ENCODE measurements around the gene MYEOV.

MYEOV gene

GRCh38 chr11:69265911-69266510, 27.9 kb upstream of the MYEOV start:
- DNase-seq: no peak

DNA sequence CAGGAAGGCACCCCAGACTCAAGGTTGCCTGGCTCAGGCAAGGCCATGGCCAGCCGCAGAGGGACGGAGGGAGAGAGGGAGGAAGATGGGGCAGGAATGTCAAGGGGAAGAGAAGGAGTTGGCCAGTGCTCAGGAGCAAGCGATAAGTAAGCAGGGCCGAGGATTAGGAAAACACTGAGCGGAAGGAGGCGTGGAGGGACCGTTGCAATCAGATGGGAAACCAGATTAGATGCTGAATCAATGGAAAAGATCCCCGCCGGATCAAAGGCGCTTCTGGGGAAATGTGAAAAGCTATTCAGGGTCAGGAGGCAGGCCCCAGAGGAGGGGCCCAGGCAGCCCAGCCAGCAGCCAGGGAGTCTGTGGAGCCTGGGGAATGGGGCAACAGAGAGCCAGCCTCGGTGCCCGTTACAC, 26.6 kb upstream of the MYEOV start:
- DNase-seq: no peak

DNA sequence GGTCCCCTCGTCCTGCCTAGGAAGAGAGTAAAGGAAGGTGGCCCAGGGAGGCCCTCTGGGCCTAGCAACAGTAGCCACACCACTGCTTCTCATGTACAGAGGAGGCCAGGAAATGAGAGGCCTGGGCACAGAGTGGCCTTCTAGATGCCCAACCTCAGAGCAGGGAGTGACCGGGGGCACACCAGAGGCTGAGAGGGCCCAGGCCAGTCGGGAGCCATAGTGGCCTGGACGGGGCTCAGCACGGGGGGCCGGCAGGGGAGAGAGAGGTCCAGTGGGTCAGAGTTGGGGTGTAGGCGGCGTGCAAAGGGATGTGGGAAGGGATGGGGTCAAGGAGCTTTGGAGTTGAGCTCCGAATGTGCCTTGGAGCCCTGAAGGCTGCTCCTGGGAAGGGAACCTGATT, 25.0 kb upstream of the MYEOV start:
- no peak for DNase-seq

DNA sequence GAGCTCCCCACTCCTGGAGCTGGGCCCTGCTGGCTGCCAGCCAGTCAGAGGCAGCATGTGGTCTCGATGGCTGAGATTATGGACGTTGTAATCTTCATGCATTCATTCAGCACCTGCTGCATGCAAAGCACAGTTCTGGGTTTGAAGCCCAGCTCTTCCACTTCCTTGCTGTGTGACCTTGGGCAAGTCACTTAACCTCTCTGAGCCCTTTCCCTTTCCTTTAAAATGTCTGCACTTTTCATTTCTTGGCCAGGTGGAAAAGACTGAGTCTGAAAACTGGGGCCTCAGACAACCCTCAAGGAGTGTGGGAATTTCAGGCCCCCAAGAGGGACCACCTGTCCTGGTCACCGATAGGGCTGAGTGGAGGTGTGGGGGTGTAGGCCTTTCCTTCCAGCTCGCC, 24.6 kb upstream of the MYEOV start:
- no peak for DNase-seq

DNA sequence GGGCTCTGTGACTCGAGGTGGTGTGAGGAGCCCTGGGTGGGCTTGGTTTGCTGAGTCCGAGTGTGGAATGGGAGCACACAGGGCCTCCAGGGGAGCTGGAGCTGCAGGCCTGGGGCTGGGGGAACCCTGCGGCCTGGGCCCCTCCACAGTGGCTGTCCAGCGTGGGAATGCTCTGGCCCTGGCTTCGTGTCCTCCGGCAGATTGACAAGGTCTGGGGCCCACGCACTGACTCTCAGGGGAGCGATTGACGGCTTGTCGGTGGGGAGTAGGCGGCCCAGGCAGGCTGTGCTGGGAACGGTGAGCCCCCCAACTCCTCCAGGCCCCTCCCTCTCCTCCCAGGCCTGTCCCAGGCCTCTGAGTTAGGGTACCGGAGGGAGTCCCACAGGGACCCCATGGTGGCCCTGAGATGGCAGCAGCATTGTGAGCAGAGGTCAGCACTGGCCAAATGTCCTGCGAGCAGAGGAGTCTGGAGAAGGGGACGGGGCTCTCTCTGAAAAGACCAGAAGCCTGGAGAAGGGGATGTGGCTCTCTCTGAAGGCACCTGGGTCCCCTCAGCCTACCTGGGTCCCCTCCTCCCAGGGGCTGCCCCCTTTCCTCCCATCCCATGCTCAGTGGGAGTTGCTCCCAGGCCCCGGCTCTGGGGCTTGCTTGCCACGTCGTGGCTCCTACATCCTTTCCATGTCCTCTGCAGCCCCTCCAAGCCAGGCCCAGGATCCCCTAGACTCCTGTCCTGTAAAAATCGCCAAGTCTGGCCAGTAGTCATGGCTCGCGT, 23.8 kb upstream of the MYEOV start:
- no peak for DNase-seq

DNA sequence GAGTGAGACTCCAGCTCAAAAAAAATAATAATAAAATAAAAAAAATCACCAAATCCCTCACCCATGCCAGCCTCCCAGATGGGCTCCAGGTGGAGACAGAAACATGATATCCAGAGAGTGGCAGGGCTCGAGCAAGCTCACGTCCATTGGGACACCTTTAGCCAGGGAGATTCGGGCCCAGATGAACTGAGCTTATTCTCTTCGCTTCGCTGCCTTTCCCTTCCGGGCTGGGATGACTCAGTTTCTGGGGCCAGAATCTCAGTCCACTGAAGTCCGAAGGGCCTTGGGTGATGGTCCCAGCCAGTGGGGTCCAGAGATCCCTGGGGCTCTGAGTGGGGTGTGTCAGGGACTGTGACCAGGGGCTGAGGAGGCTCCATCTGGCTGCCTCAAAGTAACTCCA, 23.0 kb upstream of the MYEOV start:
- no peak for DNase-seq

DNA sequence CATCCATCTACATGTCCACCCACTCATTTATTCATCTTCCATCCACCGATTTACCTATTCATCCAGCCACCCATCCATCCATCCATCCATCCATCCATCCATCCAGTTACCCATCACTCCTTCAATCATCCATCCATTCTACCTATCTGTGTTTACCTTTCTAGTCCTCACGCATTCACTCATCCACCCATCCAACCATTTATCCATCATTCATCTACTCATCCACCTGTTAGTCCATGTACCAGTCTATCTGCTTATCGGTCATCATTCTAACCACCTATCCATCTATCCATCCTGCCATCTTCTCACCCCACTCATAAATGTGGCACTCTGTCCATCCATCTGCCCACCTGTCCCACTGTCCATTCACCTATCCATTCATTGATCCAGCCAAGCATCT, 21.9 kb upstream of the MYEOV start:
- no peak for DNase-seq

DNA sequence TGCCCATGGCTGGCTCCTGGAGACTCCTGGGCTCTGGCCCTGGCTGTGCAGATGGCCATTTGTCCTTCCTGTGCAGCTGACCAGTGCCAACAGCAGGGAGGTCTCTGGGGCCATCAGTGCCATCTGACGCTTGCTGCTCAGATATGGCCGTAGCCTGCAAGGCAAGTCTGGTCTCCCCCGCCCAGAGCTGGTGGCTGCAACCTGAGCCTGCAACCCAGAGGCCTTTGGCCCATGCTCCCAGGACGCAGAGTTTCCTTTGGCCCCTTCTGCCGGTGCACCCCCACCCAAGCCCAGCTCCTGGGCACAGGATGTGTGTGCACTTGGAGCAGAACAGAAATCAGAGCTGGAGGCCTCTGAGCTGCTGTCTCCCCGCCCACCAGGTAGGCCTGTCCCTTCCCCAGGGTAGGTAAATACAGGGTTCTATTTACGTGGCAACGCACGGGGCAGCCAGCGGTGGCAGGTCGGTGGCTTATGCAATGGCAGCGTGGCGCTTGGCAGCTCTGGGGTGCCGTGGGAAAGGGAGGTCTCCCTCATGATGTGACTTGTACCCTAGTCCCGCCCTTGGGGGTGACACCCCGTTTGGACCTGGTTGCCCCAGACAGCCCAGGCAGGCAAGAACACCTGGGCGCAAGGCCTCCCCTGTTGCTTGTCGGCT, 21.0 kb upstream of the MYEOV start:
- no peak for DNase-seq

- no peak for DNase-seq
These were observed 20.4 kb upstream of the MYEOV start for GRCh38 chr11:69273571-69273970.

GRCh38 chr11:69274531-69275016, 19.4 kb upstream of the MYEOV start:
- no peak for DNase-seq

GRCh38 chr11:69275178-69275577, 18.8 kb upstream of the MYEOV start:
- DNase-seq: no peak

DNA sequence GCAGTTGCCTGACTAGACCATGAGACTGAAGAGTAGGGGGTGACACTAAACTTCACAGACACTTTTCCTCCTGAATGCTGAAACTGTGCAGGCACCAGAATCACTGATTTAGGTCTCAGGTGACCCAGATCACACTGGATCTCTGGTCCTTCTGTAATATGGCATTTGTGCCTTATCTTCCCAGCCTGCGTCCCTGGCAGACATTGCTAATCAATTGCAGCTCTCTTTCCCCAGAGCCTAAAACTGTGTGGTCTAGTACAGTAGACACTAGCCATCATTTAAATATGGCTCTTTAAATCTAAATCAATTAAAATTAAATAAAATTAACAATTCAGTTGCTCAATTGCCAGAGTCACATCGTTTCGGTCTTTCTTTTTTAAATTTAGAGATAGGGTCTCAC, 17.8 kb upstream of the MYEOV start:
- no peak for DNase-seq

GRCh38 chr11:69277074-69277809, 16.7 kb upstream of the MYEOV start:
- no peak for DNase-seq

GRCh38 chr11:69278091-69278867, 15.7 kb upstream of the MYEOV start:
- no peak for DNase-seq

- no peak for DNase-seq
These were observed 13.5 kb upstream of the MYEOV start for GRCh38 chr11:69280451-69280850.

- DNase-seq: no peak
These were observed 13.0 kb upstream of the MYEOV start for GRCh38 chr11:69280994-69281393.

GRCh38 chr11:69283446-69283845, 10.5 kb upstream of the MYEOV start:
- DNase-seq: no peak

DNA sequence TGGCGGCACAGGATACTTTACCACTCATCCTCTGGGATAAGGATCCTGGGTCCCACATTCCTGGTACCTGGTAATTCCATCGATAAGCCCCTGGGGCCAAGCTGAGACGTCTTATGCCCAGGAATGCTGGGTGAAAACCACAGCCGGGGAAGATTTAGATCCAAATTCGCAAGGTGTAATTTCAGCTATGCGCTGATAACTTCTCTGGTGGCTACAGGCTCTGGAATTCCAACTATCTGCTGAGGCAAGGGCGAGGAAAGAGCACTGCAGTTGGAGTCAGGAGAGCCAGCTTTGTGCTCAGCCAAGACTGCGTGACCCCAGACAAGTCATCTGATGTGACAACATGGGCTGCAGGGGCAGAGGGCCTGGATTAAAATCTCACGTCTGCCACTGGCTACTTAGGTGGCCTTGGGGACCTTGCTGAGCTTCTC, 9.9 kb upstream of the MYEOV start:
- no peak for DNase-seq

DNA sequence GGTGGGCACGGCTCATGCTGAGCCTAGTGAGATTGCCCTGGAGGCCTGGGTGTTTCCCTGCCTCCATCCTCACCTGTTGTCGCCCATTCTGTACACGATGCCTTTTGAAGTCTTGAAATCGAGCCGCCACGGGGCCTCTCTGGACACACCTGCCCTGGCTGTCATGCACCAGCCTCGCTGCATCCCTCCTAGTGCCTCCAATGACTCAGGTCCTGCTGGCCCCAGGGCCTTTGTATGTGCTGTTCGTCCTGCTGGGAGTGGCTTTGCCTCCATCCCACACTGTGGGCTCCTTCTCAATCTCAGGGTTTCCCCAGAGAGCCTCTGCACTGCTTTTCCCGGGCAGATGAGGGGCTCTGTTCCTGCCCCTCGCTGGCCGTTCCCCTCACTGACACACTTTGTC, 8.9 kb upstream of the MYEOV start:
- DNase-seq: no peak

GRCh38 chr11:69285766-69286165, 8.2 kb upstream of the MYEOV start:
- no peak for DNase-seq

- no peak for DNase-seq
These were observed 7.3 kb upstream of the MYEOV start for GRCh38 chr11:69286374-69287371.

Data from Kasumi-1 (cell line).